ENCODE measurements around the gene SLC24A3.

SLC24A3 gene

GRCh38 chr20:19426356-19426755 lies 213.9 kb downstream of the SLC24A3 start:
- no peaks in the 10 kb centered on the region for H3K27me3 ChIP-seq (ENCODE audit: control insufficient read depth, low read length)
- no peaks in the 10 kb centered on the region for H3F3A ChIP-seq (ENCODE audit: control insufficient read depth, insufficient read depth)
- no peaks in the 10 kb centered on the region for H4K20me1 ChIP-seq (ENCODE audit: control insufficient read depth, insufficient read depth, low read depth, low read length)
- no peak overlapping the region for H3K4me3 ChIP-seq (ENCODE audit: low read length)
- no peak overlapping the region for H3K27ac ChIP-seq (ENCODE audit: low read depth, low read length)
- no peaks in the 10 kb centered on the region for H3K4me1 ChIP-seq (ENCODE audit: control insufficient read depth, low read length)
- no peaks in the 10 kb centered on the region for H3K9me3 ChIP-seq (ENCODE audit: control insufficient read depth, insufficient read depth, low read length)
- TF ChIP-seq CTCF (IDR thresholded peaks at IDR 0.05; ENCODE audit: low read depth, low read length, poor library complexity, severe bottlenecking), result no peak
- TF ChIP-seq EZH2phosphoT487 (IDR thresholded peaks at IDR 0.05; ENCODE audit: borderline replicate concordance, low read length), result no peak
- H3K36me3 ChIP-seq (ENCODE audit: control insufficient read depth, low read length), result no peaks in the 10 kb centered on the region
- H3K9me2 ChIP-seq (replicated peaks; ENCODE audit: control insufficient read depth, low read length), result no peaks in the 10 kb centered on the region
- no peaks in the 10 kb centered on the region for H3K79me2 ChIP-seq (ENCODE audit: control insufficient read depth, low read length)
- no peak overlapping the region for H3K4me2 ChIP-seq (ENCODE audit: low read length)

GRCh38 chr20:19427480-19427879 lies 215.0 kb downstream of the SLC24A3 start:
- H3K27me3 ChIP-seq (ENCODE audit: control insufficient read depth, low read length), result no peaks in the 10 kb centered on the region
- H3K27ac ChIP-seq (ENCODE audit: low read depth, low read length), result no peak overlapping the region
- no peak overlapping the region for H3K4me3 ChIP-seq (ENCODE audit: low read length)
- H3K79me2 ChIP-seq (ENCODE audit: control insufficient read depth, low read length), result no peaks in the 10 kb centered on the region
- H3K9me2 ChIP-seq (replicated peaks; ENCODE audit: control insufficient read depth, low read length), result no peaks in the 10 kb centered on the region
- H3K4me1 ChIP-seq (ENCODE audit: control insufficient read depth, low read length), result no peaks in the 10 kb centered on the region
- H4K20me1 ChIP-seq (ENCODE audit: control insufficient read depth, insufficient read depth, low read depth, low read length), result no peaks in the 10 kb centered on the region
- no peaks in the 10 kb centered on the region for H3K36me3 ChIP-seq (ENCODE audit: control insufficient read depth, low read length)
- TF ChIP-seq EZH2phosphoT487 (IDR thresholded peaks at IDR 0.05; ENCODE audit: borderline replicate concordance, low read length) (no peak), CTCF (IDR thresholded peaks at IDR 0.05; ENCODE audit: low read depth, low read length, poor library complexity, severe bottlenecking) (no peak)
- no peak overlapping the region for H3K4me2 ChIP-seq (ENCODE audit: low read length)
- no peaks in the 10 kb centered on the region for H3K9me3 ChIP-seq (ENCODE audit: control insufficient read depth, insufficient read depth, low read length)
- no peaks in the 10 kb centered on the region for H3F3A ChIP-seq (ENCODE audit: control insufficient read depth, insufficient read depth)

GRCh38 chr20:19427913-19428312 lies 215.5 kb downstream of the SLC24A3 start:
- no peaks in the 10 kb centered on the region for H3K4me1 ChIP-seq (ENCODE audit: control insufficient read depth, low read length)
- no peaks in the 10 kb centered on the region for H3K79me2 ChIP-seq (ENCODE audit: control insufficient read depth, low read length)
- no peak overlapping the region for H3K27ac ChIP-seq (ENCODE audit: low read depth, low read length)
- no peaks in the 10 kb centered on the region for H3K36me3 ChIP-seq (ENCODE audit: control insufficient read depth, low read length)
- H3K9me3 ChIP-seq (ENCODE audit: control insufficient read depth, insufficient read depth, low read length), result no peaks in the 10 kb centered on the region
- no peak overlapping the region for H3K4me2 ChIP-seq (ENCODE audit: low read length)
- H3K4me3 ChIP-seq (ENCODE audit: low read length), result no peak overlapping the region
- no peaks in the 10 kb centered on the region for H4K20me1 ChIP-seq (ENCODE audit: control insufficient read depth, insufficient read depth, low read depth, low read length)
- H3K9me2 ChIP-seq (replicated peaks; ENCODE audit: control insufficient read depth, low read length), result no peaks in the 10 kb centered on the region
- no peaks in the 10 kb centered on the region for H3K27me3 ChIP-seq (ENCODE audit: control insufficient read depth, low read length)
- no peak for TF ChIP-seq CTCF (IDR thresholded peaks at IDR 0.05; ENCODE audit: low read depth, low read length, poor library complexity, severe bottlenecking)
- H3F3A ChIP-seq (ENCODE audit: control insufficient read depth, insufficient read depth), result no peaks in the 10 kb centered on the region

GRCh38 chr20:19428324-19428723 lies 215.9 kb downstream of the SLC24A3 start:
- no peak overlapping the region for H3K4me2 ChIP-seq (ENCODE audit: low read length)
- no peaks in the 10 kb centered on the region for H3K4me1 ChIP-seq (ENCODE audit: control insufficient read depth, low read length)
- no peak for TF ChIP-seq EZH2phosphoT487 (IDR thresholded peaks at IDR 0.05; ENCODE audit: borderline replicate concordance, low read length)
- TF ChIP-seq CTCF (IDR thresholded peaks at IDR 0.05; ENCODE audit: low read depth, low read length, poor library complexity, severe bottlenecking), result no peak
- no peaks in the 10 kb centered on the region for H3K9me3 ChIP-seq (ENCODE audit: control insufficient read depth, insufficient read depth, low read length)
- no peaks in the 10 kb centered on the region for H3K79me2 ChIP-seq (ENCODE audit: control insufficient read depth, low read length)
- no peaks in the 10 kb centered on the region for H3K36me3 ChIP-seq (ENCODE audit: control insufficient read depth, low read length)
- no peak overlapping the region for H3K4me3 ChIP-seq (ENCODE audit: low read length)
- H3F3A ChIP-seq (ENCODE audit: control insufficient read depth, insufficient read depth), result no peaks in the 10 kb centered on the region
- H3K9me2 ChIP-seq (replicated peaks; ENCODE audit: control insufficient read depth, low read length), result no peaks in the 10 kb centered on the region
- H4K20me1 ChIP-seq (ENCODE audit: control insufficient read depth, insufficient read depth, low read depth, low read length), result no peaks in the 10 kb centered on the region
- no peak overlapping the region for H3K27ac ChIP-seq (ENCODE audit: low read depth, low read length)
- H3K27me3 ChIP-seq (ENCODE audit: control insufficient read depth, low read length), result no peaks in the 10 kb centered on the region

Measured in DOHH2 (cell line).